HepG2 (cell line): ENCODE data around the gene ITGB2. TPM values are rescaled to one million over a fixed set of nuclear protein-coding genes. Genes with fewer than 3 reads are reported as not detected.
A peak's percentile ranks its signal among the peaks of the same experiment; 100 is the strongest.

Experiments used
- AKAP8 ChIP-seq: sonication (generic); formaldehyde crosslinking; IDR thresholded peaks from 2 replicates; pipeline ENCODE4 v1.5.1; 2020; ENCODE audit warnings: mild to moderate bottlenecking, missing genetic modification reagents
- ARID5B ChIP-seq: IDR thresholded peaks from 2 replicates; pipeline ENCODE4 v1.4.0; 2020; ENCODE audit warnings: mild to moderate bottlenecking, missing genetic modification reagents
- CCAR2 ChIP-seq: fragments of 200-400 bp; formaldehyde crosslinking; optimal IDR thresholded peaks from 2 replicates; pipeline ENCODE3; 2018; ENCODE audit warnings: low read depth, mild to moderate bottlenecking, low read length, moderate library complexity
- DNMT3B ChIP-seq: conservative IDR thresholded peaks from 2 replicates; pipeline ENCODE4 v1.6.1; 2016; ENCODE audit warnings: missing biosample characterization, control low read depth
- EP300 ChIP-seq, 3 experiments: sonication (generic) in 1 of 3; formaldehyde crosslinking in 1 of 3; IDR thresholded peaks; 2 replicates each; pipeline versions ENCODE4 v1.5.1 to v1.6.1; 2011 to 2020; ENCODE audit warnings: low read depth in 2 of 3, low read length in 2 of 3, borderline replicate concordance in 1 of 3, improper control_type of control experiment in 1 of 3, mild to moderate bottlenecking in 1 of 3, missing genetic modification reagents in 1 of 3, moderate library complexity in 1 of 3
- KDM3A ChIP-seq: IDR thresholded peaks from 2 replicates; pipeline ENCODE4 v1.6.1; 2018; ENCODE audit warnings: low read depth, missing compliant biosample characterization
- NFKB2 ChIP-seq: sonication (generic); formaldehyde crosslinking; IDR thresholded peaks from 2 replicates; pipeline ENCODE4 v1.4.0; 2020; ENCODE audit warnings: missing genetic modification reagents, borderline replicate concordance
- POLR2G ChIP-seq: fragments of 200-400 bp; formaldehyde crosslinking; IDR thresholded peaks from 2 replicates; pipeline ENCODE4 v1.6.1; 2018; ENCODE audit warnings: mild to moderate bottlenecking, low read depth, low read length, moderate library complexity
- RARA ChIP-seq: IDR thresholded peaks from 2 replicates; pipeline ENCODE4 v1.6.1; 2016; ENCODE audit warnings: missing genetic modification reagents, missing compliant biosample characterization
- TMF1 ChIP-seq: sonication (generic); formaldehyde crosslinking; IDR thresholded peaks from 2 replicates; pipeline ENCODE4 v1.8.1; 2022; ENCODE audit warnings: low read depth, missing genetic modification reagents
- XRCC5 ChIP-seq: fragments of 200-400 bp; formaldehyde crosslinking; optimal IDR thresholded peaks from 2 replicates; pipeline ENCODE3; 2017; ENCODE audit warnings: mild to moderate bottlenecking, low read length
- ZFP36L1 ChIP-seq: sonication (generic); formaldehyde crosslinking; IDR thresholded peaks from 2 replicates; pipeline ENCODE4 v1.8.0; 2022; ENCODE audit warnings: mild to moderate bottlenecking, missing genetic modification reagents, moderate library complexity
- ZKSCAN1 ChIP-seq: fragments of 150-350 bp; IDR thresholded peaks from 2 replicates; pipeline ENCODE4 v1.6.1; 2014; ENCODE audit warnings: low read length
- ZNF225 ChIP-seq: sonication (generic); formaldehyde crosslinking; IDR thresholded peaks from 2 replicates; pipeline ENCODE4 v1.4.0; 2020; ENCODE audit warnings: mild to moderate bottlenecking, missing genetic modification reagents
- ZNF746 ChIP-seq: sonication (generic); formaldehyde crosslinking; IDR thresholded peaks from 2 replicates; pipeline ENCODE4 v1.8.0; 2022; ENCODE audit warnings: mild to moderate bottlenecking, missing genetic modification reagents
- ZNF780A ChIP-seq: sonication (generic); formaldehyde crosslinking; IDR thresholded peaks from 2 replicates; pipeline ENCODE4 v1.8.0; 2022; ENCODE audit warnings: mild to moderate bottlenecking, missing genetic modification reagents, moderate library complexity
- polyA plus RNA-seq, 8 experiments: library from polyadenylated mRNA; depleted of rRNA in 3 of 8; stranded (reverse) in 7 of 8; unstranded in 1 of 8; fragments of >200 nt; fragmentation: Illumina TruSeq in 4 of 8; extraction: Trizol in 4 of 8; gene quantifications; 2 replicates each; pipeline versions ENCODE4 v1.2.1 to v1.2.3, GENCODE V29; 2011 to 2016; ENCODE audit warnings: low read depth in 4 of 8, missing spikeins in 1 of 8, mixed read lengths in 1 of 8; ENCODE audit not compliant: insufficient read depth in 1 of 8
- total RNA-seq, 5 experiments: library from RNA; depleted of rRNA; stranded (reverse); fragments of >200 nt; fragmentation: Illumina TruSeq; extraction: Trizol; gene quantifications; 2 replicates each; pipeline ENCODE4 v1.2.3, GENCODE V29; 2016; ENCODE audit warnings: low read depth in 1 of 5
- TF ChIP-seq, protein P1 (sequence below): sonication (generic); formaldehyde crosslinking; IDR thresholded peaks from 2 replicates; pipeline ENCODE4 v1.4.0; 2020; ENCODE audit warnings: missing genetic modification reagents, borderline replicate concordance
- TF ChIP-seq, protein P2 (sequence below): sonication (generic); formaldehyde crosslinking; IDR thresholded peaks from 2 replicates; pipeline ENCODE4 v1.4.0; 2020; ENCODE audit warnings: mild to moderate bottlenecking, missing genetic modification reagents
- TF ChIP-seq, protein P3 (sequence below): sonication (generic); formaldehyde crosslinking; conservative IDR thresholded peaks from 2 replicates; pipeline ENCODE4 v1.8.0; 2022; ENCODE audit warnings: mild to moderate bottlenecking, moderate library complexity, missing genetic modification reagents

The ITGB2 gene
- total and polyA plus RNA-seq, 2 of the 13 experiments (the other 11 are each of a cell fraction or from before 2014, with no cell fraction given): 4.2 to 18.0 TPM

- TF ChIP-seq ZNF225 (CRISPR knock-in tag) (no peak), CCAR2 (no peak), ARID5B (CRISPR knock-in tag) (peak; percentile 70), AKAP8 (no peak), NFKB2 (no peak; the same call in 1 of the 2 replicates), EP300 (IDR thresholded peaks at IDR 0.05; ENCODE audit: low read depth in 2 of 2, low read length in 2 of 2) (no peak), EP300 (CRISPR knock-in tag; IDR thresholded peaks at IDR 0.05; ENCODE audit: borderline replicate concordance) (0 out of 2 replicates have a peak, but pooled peaks have one; percentile 44), XRCC5 (peak; percentile 17), POLR2G (no peak), KDM3A (CRISPR knock-in tag) (no peak), RARA (CRISPR knock-in tag) (peak; percentile 92), ZFP36L1 (CRISPR knock-in tag) (no peak), DNMT3B (CRISPR knock-in tag) (no peak), ZNF780A (CRISPR knock-in tag) (no peak), TMF1 (CRISPR knock-in tag) (no peak), ZNF746 (CRISPR knock-in tag) (peak; percentile 23; the same call in 1 of the 2 replicates), ZKSCAN1 (no peak)
- TF ChIP-seq, protein P1, sequence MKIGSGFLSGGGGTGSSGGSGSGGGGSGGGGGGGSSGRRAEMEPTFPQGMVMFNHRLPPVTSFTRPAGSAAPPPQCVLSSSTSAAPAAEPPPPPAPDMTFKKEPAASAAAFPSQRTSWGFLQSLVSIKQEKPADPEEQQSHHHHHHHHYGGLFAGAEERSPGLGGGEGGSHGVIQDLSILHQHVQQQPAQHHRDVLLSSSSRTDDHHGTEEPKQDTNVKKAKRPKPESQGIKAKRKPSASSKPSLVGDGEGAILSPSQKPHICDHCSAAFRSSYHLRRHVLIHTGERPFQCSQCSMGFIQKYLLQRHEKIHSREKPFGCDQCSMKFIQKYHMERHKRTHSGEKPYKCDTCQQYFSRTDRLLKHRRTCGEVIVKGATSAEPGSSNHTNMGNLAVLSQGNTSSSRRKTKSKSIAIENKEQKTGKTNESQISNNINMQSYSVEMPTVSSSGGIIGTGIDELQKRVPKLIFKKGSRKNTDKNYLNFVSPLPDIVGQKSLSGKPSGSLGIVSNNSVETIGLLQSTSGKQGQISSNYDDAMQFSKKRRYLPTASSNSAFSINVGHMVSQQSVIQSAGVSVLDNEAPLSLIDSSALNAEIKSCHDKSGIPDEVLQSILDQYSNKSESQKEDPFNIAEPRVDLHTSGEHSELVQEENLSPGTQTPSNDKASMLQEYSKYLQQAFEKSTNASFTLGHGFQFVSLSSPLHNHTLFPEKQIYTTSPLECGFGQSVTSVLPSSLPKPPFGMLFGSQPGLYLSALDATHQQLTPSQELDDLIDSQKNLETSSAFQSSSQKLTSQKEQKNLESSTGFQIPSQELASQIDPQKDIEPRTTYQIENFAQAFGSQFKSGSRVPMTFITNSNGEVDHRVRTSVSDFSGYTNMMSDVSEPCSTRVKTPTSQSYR (CRISPR knock-in tag): 0 out of 2 replicates have a peak, but pooled peaks have one; percentile 18
- TF ChIP-seq, protein P2, sequence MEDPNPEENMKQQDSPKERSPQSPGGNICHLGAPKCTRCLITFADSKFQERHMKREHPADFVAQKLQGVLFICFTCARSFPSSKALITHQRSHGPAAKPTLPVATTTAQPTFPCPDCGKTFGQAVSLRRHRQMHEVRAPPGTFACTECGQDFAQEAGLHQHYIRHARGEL (CRISPR knock-in tag): no peak
- TF ChIP-seq, protein P3, sequence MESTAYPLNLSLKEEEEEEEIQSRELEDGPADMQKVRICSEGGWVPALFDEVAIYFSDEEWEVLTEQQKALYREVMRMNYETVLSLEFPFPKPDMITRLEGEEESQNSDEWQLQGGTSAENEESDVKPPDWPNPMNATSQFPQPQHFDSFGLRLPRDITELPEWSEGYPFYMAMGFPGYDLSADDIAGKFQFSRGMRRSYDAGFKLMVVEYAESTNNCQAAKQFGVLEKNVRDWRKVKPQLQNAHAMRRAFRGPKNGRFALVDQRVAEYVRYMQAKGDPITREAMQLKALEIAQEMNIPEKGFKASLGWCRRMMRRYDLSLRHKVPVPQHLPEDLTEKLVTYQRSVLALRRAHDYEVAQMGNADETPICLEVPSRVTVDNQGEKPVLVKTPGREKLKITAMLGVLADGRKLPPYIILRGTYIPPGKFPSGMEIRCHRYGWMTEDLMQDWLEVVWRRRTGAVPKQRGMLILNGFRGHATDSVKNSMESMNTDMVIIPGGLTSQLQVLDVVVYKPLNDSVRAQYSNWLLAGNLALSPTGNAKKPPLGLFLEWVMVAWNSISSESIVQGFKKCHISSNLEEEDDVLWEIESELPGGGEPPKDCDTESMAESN (CRISPR knock-in tag): no peak; the same call in 1 of the 2 replicates
Measured at GRCh38 chr21:44910229-44911067, 10.3 kb downstream of the ITGB2 start (continued).
